DND-41 (cell line): ENCODE measurements around the gene CD74.
A peak's percentile ranks its signal among the peaks of the same experiment; 100 is the strongest.

Experiments
- ATAC-seq: fragments of 200-7000 bp; cut with Tn5 transposase; 3 replicates; pipeline ENCODE4 v1.9.1; 2021; ENCODE audit warnings: low read depth; ENCODE audit not compliant: insufficient read depth
- DNase-seq: peaks from one replicate; pipeline ENCODE4 v3.0.0-alpha.2; 2020
- H2AFZ ChIP-seq: 2 replicates; pipeline ENCODE4 v1.6.0; 2012; ENCODE audit warnings: low read depth, low read length
- H3K27ac ChIP-seq: 2 replicates; pipeline ENCODE4 v1.5.1; 2012; ENCODE audit warnings: low read length, inconsistent platforms
- H3K27me3 ChIP-seq: fragments of 200-600 bp; sonication (generic); 2 replicates; pipeline ENCODE4 v1.6.0; 2012; ENCODE audit warnings: low read length, mild to moderate bottlenecking, inconsistent platforms; ENCODE audit not compliant: insufficient read depth, poor library complexity
- H3K36me3 ChIP-seq: 2 replicates; pipeline ENCODE4 v1.5.1; 2012; ENCODE audit warnings: low read length, inconsistent platforms; ENCODE audit not compliant: insufficient read depth
- H3K4me1 ChIP-seq: 2 replicates; pipeline ENCODE4 v1.5.1; 2012; ENCODE audit warnings: mild to moderate bottlenecking, low read length; ENCODE audit not compliant: insufficient read depth
- H3K4me2 ChIP-seq: 2 replicates; pipeline ENCODE4 v1.6.0; 2012; ENCODE audit warnings: mild to moderate bottlenecking, moderate library complexity, low read length, inconsistent platforms; ENCODE audit not compliant: insufficient read depth
- H3K4me3 ChIP-seq, 2 experiments: fragments of 200-600 bp in 1 of 2; shearing (Covaris generic) in 1 of 2; 2 replicates each; pipeline ENCODE4 v1.5.1; 2012 to 2016; ENCODE audit warnings: inconsistent platforms in 2 of 2, low read length in 2 of 2, mild to moderate bottlenecking in 2 of 2, low read depth in 1 of 2, moderate library complexity in 1 of 2
- H3K79me2 ChIP-seq: 2 replicates; pipeline ENCODE4 v1.6.0; 2012; ENCODE audit warnings: low read length, inconsistent platforms; ENCODE audit not compliant: insufficient read depth
- H3K9ac ChIP-seq: 2 replicates; pipeline ENCODE4 v1.6.0; 2012; ENCODE audit warnings: low read depth, mild to moderate bottlenecking, inconsistent platforms, low read length, moderate library complexity
- H3K9me3 ChIP-seq: 2 replicates; pipeline ENCODE4 v1.5.1; 2012; ENCODE audit warnings: low read length, moderate library complexity, mild to moderate bottlenecking, inconsistent platforms; ENCODE audit not compliant: insufficient read depth, severe bottlenecking
- H4K20me1 ChIP-seq: 2 replicates; pipeline ENCODE4 v1.6.0; 2012; ENCODE audit warnings: low read length; ENCODE audit not compliant: insufficient read depth
- EZH2 ChIP-seq: IDR thresholded peaks from 3 replicates; pipeline ENCODE4 v1.6.1; 2012; ENCODE audit warnings: borderline replicate concordance, low read depth, mild to moderate bottlenecking, moderate library complexity, low read length, inconsistent platforms; ENCODE audit not compliant: severe bottlenecking
- TF ChIP-seq, protein P1 (sequence below): IDR thresholded peaks from 2 replicates; pipeline ENCODE4 v1.5.1; 2012; ENCODE audit warnings: borderline replicate concordance, low read length, moderate library complexity, mild to moderate bottlenecking; ENCODE audit not compliant: poor library complexity, severe bottlenecking; ENCODE audit errors: extremely low read depth

Gene CD74

DNA sequence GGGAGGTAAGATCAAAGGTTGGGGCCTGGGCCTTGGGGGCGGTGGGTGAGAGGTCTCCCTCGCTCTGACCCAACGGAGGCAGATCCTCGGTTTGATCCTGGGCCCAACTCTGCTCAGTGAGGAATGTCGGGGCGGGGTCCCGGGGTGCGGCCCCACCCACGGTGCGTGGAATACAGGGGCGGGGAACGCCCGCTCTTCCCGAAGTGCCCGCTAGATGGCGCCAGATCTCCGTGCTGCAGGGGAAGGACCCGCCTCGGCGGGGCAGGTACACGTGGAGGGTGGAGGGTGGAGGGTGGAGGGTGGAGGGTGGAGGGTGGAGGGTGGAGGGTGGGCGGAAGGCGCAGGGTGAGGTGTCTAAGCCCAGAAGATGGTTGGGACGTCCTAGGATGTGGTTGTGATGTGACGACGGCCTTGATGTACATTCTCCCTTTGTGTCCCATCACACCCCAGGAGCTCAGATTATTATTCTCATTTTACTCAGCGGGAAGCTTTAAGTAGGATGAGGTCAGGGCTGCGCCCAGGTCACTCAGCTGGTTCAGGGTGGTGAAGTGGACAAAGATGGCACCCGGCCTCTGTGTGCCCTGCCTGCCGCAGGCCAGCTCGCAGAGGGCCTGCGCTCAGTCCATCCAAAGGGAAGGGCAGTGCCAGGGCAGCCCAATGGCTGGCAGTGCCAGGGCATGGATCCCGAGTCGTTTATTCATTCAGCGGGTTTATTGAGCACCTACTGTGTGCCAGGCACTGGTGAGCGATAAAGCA is 46.3 kb upstream of the CD74 start:
- TF ChIP-seq, protein P1, sequence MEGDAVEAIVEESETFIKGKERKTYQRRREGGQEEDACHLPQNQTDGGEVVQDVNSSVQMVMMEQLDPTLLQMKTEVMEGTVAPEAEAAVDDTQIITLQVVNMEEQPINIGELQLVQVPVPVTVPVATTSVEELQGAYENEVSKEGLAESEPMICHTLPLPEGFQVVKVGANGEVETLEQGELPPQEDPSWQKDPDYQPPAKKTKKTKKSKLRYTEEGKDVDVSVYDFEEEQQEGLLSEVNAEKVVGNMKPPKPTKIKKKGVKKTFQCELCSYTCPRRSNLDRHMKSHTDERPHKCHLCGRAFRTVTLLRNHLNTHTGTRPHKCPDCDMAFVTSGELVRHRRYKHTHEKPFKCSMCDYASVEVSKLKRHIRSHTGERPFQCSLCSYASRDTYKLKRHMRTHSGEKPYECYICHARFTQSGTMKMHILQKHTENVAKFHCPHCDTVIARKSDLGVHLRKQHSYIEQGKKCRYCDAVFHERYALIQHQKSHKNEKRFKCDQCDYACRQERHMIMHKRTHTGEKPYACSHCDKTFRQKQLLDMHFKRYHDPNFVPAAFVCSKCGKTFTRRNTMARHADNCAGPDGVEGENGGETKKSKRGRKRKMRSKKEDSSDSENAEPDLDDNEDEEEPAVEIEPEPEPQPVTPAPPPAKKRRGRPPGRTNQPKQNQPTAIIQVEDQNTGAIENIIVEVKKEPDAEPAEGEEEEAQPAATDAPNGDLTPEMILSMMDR: peak; percentile 87
- TF ChIP-seq EZH2: no peak
- Histone ChIP-seq H3K9me3 (no peaks in the 10 kb centered on the region), H3K36me3 (no peaks in the 10 kb centered on the region), H3K9ac (no peak overlapping the region), H3K27me3 (no peaks in the 10 kb centered on the region), H3K79me2 (no peaks in the 10 kb centered on the region), H3K4me1 (peaks cover 17% of the 10 kb centered on the region), H3K4me3 (peak overlapping the region in 1 of 2 experiments; percentile 47; a peak in 2 of 4 replicates), H3K4me2 (peak overlapping the region; percentile 67), H3K27ac (no peak overlapping the region), H2AFZ (peak overlapping the region; percentile 65), H4K20me1 (no peaks in the 10 kb centered on the region)
- peak; percentile 82 for DNase-seq
- ATAC-seq: peak; percentile 98

DNA sequence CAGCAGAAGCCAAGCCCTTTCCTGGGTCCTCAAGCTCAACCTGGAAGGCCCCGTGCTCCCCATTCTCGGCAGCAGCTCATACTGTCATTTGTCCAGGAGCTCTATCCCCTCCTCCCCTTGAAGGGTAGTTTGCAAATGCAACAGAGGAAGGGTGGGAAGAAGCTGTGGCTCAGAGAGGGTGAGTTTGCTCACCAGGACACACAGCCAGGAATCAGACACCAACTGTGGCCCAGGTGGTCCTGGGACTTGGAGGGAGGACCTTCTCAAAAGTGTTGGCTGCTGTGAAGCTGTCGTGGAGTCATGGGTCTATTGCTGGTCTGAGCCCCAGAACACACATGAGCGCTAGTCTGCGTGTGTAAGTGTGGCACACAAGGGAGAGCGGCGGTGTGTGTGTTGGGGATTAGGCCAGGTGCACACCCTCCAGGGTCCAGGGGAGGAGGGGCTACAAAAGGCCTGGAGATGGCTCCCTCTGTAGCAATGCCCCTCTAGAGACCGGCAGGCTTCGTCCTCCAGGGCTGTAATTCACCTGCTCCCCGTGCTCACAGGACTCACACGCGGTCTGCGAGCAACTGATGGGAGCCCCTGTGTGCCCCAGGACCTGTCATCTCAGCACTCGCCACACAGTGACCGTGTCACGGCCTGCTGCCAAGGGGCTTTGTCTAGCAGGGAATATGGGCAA is 45.0 kb upstream of the CD74 start:
- no peaks in the 10 kb centered on the region for H4K20me1 ChIP-seq
- no peaks in the 10 kb centered on the region for H3K36me3 ChIP-seq
- H3K27me3 ChIP-seq: no peaks in the 10 kb centered on the region
- no peak overlapping the region for H3K9ac ChIP-seq
- H3K27ac ChIP-seq: no peak overlapping the region
- no peak overlapping the region for H3K4me3 ChIP-seq
- ATAC-seq (no peak), DNase-seq (no peak)
- no peaks in the 10 kb centered on the region for H3K79me2 ChIP-seq
- TF ChIP-seq EZH2: no peak
- TF ChIP-seq, protein P1: no peak
- H2AFZ ChIP-seq: peak overlapping the region; percentile 13
- no peaks in the 10 kb centered on the region for H3K9me3 ChIP-seq
- no peak overlapping the region for H3K4me2 ChIP-seq
- peaks cover 17% of the 10 kb centered on the region for H3K4me1 ChIP-seq

DNA sequence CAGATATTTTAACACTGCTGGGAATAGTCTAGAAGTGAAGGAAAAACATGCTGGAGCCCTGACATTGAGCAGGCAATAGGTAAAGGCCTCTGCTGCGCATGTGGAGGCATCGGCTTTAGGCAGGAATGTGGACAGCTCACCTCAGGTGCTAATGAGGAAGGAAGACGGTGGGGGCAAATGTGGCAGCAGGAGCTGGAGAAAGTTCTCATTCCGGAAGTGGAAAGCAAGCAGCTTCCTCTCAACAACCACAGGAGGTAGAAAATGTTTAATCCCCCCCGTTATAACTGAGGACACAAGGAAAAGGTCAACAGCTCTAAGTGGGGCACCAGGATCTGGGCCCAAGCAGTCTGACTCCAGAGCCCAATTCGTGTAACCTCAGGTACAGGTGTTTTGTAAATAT is 44.4 kb upstream of the CD74 start:
- Histone ChIP-seq H3K9me3 (no peaks in the 10 kb centered on the region), H3K4me3 (no peak overlapping the region), H2AFZ (peak overlapping the region; percentile 13), H3K36me3 (no peaks in the 10 kb centered on the region), H3K9ac (no peak overlapping the region), H3K4me1 (peaks cover 17% of the 10 kb centered on the region), H3K79me2 (no peaks in the 10 kb centered on the region), H3K27me3 (no peaks in the 10 kb centered on the region), H4K20me1 (no peaks in the 10 kb centered on the region), H3K27ac (no peak overlapping the region), H3K4me2 (no peak overlapping the region)
- TF ChIP-seq EZH2: no peak
- TF ChIP-seq, protein P1: no peak
- ATAC-seq: no peak
- DNase-seq: no peak
